HG03378 (cell line): ENCODE measurements around the gene PEX5L.

Experiments used
- ATAC-seq: cut with Tn5 transposase; IDR thresholded peaks from one replicate; pipeline ENCODE4 v1.9.1; 2021; ENCODE audit warnings: mild to moderate bottlenecking, moderate library complexity; ENCODE audit not compliant: unreplicated experiment

The PEX5L gene

GRCh38 chr3:179852142-179852905, 184.4 kb downstream of the PEX5L start:
- ATAC-seq = peak; percentile 87

GRCh38 chr3:179848711-179849110, 188.0 kb downstream of the PEX5L start:
- no peak for ATAC-seq

DNA sequence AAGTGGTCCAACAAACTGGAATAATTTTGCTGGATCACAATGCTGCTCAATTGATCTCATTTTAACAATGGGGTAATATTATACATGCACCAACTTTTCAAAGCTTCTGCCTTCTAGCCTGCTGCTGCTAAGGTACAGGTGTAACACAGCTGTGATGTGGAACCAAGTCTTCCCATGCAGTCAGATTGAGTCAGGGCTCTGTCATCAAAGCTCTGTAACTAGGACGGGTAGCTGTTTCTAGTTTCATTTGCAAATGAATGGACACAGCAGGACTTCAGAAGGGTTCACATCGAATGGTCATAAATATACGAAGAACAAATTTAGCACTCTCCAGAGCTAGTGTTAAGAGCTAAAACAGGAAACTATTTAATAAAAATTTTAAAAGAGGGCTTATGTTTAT, 194.7 kb downstream of the PEX5L start:
- no peak for ATAC-seq

DNA sequence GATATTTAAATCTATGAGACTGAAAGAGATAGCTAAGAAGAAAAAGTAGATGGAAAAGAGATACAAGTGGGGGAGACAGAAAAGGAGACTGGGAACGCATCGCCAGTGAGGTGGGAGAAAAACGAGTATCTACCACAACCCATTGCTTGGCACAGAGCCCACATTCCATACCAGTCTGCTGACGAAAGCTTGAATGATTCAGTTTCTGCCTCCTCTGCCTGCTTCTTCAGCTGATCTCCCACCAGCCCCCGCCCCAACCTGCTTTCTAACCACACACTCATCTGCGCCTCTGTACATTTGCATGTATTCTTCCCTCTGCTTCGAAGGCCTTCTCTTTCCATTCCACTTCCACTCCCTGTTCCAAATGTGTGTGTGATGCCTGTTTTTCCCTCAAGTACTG, 195.8 kb downstream of the PEX5L start:
- ATAC-seq = no peak

DNA sequence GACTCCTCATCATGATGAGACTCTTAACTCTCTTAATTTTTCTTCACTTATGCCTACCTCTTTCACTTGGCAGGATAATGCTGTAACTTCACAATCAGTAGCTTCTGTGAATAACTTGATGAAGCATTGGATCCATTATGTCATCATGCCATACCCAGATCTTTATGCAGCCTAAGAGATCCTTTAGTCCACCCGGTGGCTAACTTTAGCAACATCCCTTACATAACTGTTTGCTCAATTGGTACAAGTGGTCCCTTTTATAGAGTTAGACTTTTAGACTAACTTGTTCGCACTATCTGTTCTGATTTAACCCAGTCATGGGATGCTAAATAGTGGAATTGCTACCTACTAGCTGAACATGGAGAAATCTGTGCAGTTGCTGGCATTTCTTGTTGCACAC, 199.4 kb downstream of the PEX5L start:
- no peak for ATAC-seq

DNA sequence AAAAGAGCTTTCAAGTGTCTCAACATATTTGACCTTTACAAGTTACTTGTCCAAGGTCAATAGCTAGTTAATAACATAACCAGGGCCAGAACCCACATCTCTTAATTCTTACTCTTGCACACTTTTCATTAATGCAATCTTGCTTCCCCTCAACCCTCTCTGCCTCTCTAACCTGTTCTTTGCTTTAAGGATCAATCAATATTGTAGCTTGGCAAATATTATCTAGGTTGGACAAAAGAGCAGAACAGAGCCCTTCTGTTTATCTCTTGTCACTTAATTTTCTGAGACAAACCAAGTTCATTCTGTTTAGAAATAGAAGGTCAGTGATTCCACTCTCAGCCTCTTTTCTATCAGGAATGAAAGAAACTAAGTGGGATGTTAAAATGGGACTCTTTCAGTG, 203.4 kb downstream of the PEX5L start:
- ATAC-seq = no peak

- ATAC-seq = no peak
Measured at GRCh38 chr3:179832333-179832854, 204.3 kb downstream of the PEX5L start.

DNA sequence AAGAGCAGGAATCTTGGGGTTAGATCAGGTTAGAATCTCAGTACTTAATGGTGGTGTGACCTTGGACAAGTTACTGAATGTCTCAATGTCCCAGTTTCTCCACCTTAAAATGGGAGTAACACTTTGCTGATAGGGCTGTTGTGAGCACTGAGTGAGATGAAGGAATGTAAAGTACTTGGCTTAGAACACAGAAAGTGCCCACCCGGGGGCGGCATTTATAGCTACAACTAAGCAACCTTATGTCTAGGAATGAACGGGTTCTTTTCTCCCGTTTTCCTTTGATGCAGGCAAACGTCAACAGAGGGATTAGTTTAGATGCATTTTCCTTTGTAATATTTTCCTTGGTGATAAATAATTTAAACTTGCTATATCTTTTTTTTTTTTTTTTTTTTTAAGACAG, 207.3 kb downstream of the PEX5L start:
- no peak for ATAC-seq

DNA sequence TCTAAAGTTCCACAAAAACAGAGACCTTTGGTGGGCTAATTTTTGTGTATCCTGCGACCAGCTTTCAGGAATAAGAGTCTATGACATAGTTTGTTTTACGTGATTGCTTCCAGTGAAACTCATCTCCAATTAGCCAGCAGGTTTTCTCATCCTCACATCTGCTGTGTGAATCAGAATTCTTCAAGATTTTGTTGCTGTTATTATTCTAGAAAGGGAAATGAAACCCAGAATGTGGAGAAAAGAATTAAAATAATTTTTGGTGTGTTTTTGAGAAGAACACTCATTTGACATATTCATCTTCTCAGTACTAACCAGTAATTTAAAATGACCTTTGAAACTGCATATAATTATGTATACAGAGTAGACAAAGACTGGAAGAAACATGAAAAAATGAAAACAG, 208.0 kb downstream of the PEX5L start:
- no peak for ATAC-seq

DNA sequence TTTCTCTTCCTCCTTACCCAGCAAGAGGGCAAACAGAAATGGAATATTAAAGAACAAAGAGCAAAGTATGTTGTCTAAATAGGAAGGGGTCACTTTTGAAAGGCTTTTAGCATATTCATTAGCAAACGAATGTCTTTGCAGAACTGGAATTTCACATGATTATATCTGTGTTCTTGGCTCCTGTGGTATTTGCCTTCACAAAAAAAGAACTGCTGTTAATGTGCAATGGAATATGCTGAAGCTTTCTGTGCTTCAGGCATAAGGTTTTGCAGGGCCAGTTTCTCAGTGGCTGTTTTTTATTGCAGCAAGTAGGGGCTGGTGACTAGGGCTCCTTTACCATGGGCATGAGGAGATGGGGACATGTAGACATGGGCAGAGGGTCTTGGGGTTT, 210.5 kb downstream of the PEX5L start:
- no peak for ATAC-seq

GRCh38 chr3:179825527-179826246, 211.1 kb downstream of the PEX5L start:
- ATAC-seq = no peak

- no peak for ATAC-seq
Measured at GRCh38 chr3:179822296-179822695, 214.4 kb downstream of the PEX5L start.

DNA sequence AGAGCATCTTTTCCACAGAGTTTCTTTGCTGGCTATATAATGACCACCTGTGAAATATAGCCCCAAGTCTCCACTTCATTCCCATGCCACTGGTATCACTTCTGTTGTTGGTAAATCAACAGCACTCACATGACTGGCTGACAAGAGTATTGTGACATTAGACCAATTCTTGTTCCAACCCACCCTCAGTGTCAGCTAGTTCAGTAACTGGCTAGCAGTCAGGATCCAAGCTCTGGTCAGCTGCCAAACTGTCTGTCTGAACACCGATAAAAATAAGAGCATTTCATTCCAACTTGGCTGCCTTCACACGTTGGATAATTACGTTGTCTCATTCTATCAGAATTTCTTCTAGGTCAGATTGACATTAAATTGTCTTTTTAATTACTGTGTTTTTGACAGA, 217.4 kb downstream of the PEX5L start:
- no peak for ATAC-seq

DNA sequence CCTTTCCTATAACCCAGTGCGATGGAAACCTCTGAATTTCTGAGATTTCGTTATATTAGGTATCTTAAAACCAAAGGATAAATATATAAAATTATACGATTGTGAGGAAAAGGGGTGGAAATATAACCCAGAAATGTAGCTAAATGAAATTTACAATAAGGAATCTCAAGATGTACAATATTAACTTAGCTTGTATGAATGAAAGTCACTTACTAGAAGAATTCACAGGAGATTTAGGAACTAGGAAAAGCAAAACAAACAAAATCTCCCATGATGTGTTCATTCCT, 224.7 kb downstream of the PEX5L start:
- ATAC-seq = no peak

- ATAC-seq = peak; percentile 93
Measured at GRCh38 chr3:179811321-179812095, 225.2 kb downstream of the PEX5L start.

DNA sequence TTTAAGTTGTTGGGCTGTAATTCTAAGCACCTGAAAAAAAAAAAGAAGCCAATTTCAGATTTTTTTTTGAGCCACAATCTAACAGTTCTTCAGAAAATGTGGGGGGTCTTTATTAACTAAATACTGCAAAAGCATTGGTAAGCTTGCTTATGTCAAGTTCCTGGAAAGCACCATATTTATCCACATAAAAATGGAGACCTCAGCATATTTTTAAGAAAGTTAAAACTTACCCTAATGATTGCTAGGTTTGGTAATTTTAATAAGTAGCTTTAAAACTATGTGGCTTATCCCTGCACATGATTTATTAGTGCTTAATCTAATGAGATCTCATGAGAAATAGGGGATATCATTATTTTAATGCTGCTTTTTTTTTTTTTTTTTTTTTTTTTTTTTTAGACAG, 227.1 kb downstream of the PEX5L start:
- no peak for ATAC-seq

- no peak for ATAC-seq
Measured at GRCh38 chr3:179807588-179807987, 229.1 kb downstream of the PEX5L start.

DNA sequence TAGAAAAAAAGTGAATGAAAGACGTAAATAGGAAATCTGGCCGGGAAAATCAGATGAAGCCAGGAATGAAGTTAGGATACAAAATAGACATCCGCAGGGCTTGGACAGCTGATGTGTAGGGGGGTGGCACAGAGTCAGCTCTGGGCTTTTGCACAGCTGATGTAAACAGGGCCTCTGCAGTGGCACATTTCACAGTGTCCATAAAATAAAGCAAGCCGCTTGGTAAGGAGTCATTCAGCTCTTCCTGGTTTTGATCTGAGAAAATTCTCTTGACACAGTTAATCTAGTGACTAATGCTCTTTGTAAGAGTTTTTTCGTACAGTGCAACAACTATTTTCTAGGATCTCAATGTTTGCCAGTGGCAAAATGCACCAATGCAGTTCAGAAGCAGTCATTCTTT, 230.6 kb downstream of the PEX5L start:
- ATAC-seq = no peak

DNA sequence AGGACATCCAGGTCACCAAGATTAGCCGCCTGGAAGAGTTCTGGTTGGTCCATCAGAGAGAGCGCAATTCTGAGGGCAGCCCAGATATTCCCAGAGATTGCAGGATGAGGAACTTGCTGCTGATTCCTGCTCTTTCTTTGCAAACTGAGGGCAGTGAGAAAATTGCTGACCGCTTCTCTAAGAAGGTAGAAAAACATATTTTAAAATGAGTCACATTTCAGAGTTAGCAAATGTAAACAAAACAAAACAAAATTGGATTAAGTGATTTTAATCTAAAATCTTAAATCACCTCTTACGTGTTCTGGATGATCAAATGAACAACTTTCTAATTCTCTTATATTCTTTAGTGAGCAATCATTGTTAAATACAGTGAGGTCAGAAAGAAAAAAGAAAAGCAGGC, 234.9 kb downstream of the PEX5L start:
- ATAC-seq = no peak

DNA sequence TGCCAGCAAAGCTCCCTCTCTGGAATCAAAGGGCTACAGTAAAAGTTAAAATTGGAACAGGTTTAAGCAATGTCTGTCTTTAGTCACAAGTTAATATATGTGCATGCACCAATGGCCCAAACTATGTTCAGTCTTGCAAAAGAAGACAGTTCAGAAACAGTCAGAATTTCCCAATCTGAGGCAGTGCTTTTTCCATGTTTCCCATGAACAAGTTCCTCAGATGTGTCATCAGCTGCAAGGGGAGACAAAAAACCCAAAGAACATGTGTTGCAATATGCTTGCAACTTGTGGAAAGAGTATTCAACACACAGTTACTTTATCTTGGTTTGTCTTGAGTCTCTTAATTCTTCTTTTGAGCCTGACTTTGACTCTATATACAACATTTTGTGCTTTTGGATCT, 235.5 kb downstream of the PEX5L start:
- ATAC-seq = no peak

GRCh38 chr3:179797192-179797591, 239.5 kb downstream of the PEX5L start:
- no peak for ATAC-seq

GRCh38 chr3:179796421-179796820, 240.3 kb downstream of the PEX5L start:
- no peak for ATAC-seq
